Lower leg skin (tissue), 3 donors: ENCODE measurements around the gene FAM170B.

ENCODE experiments used
- CTCF ChIP-seq, 3 donors: fragments of 450-650 bp; IDR thresholded peaks; one replicate each; pipeline ENCODE4 v1.5.1; 2016; ENCODE audit warnings: antibody characterized with exemption in 3 of 3, mild to moderate bottlenecking in 3 of 3, moderate library complexity in 2 of 3
- POLR2A ChIP-seq, 2 donors: fragments of 450-650 bp; IDR thresholded peaks; one replicate each; pipeline ENCODE4 v1.6.1; 2016 to 2017; ENCODE audit warnings: antibody characterized with exemption in 2 of 2, mild to moderate bottlenecking in 1 of 2, moderate library complexity in 1 of 2

GRCh38 chr10:49109669-49110340, 24.0 kb downstream of the FAM170B start:
- TF ChIP-seq POLR2A (IDR thresholded peaks at IDR 0.05) (no peak), CTCF (IDR thresholded peaks at IDR 0.05) (no peak)
